HL-60 (cell line): Measurements from ENCODE around the gene PIK3R5.

Experiments
- DNase-seq, 2 experiments: peaks; one replicate each; pipeline ENCODE4 v3.0.0-alpha.2; 2010 to 2020; ENCODE audit warnings: low read depth in 1 of 2, low spot score in 1 of 2
- H3K27ac ChIP-seq: fragments of 250-450 bp; sonication (Bioruptor Pico); replicated peaks from 2 replicates; pipeline ENCODE4 v1.5.1; 2020; ENCODE audit warnings: mild to moderate bottlenecking, moderate library complexity
- H3K27me3 ChIP-seq: fragments of 250-450 bp; sonication (Bioruptor Pico); 2 replicates; pipeline ENCODE4 v1.5.1; 2021; ENCODE audit warnings: mild to moderate bottlenecking, moderate library complexity; ENCODE audit not compliant: insufficient read depth, poor library complexity, severe bottlenecking
- H3K4me3 ChIP-seq: replicated peaks from 2 replicates; pipeline ENCODE4 v1.5.1; 2011; ENCODE audit warnings: mild to moderate bottlenecking, control low read depth, low read length; ENCODE audit not compliant: insufficient read depth
- GABPA ChIP-seq: IDR thresholded peaks from 2 replicates; pipeline ENCODE4 v1.6.1; 2012; ENCODE audit warnings: low read depth
- POLR2AphosphoS5 ChIP-seq: IDR thresholded peaks from 2 replicates; pipeline ENCODE4 v1.6.1; 2012; ENCODE audit warnings: low read depth
- SPI1 ChIP-seq: IDR thresholded peaks from 2 replicates; pipeline ENCODE4 v1.6.1; 2012; ENCODE audit warnings: low read depth, mild to moderate bottlenecking, borderline replicate concordance
- TF ChIP-seq, protein P1 (sequence below): IDR thresholded peaks from 2 replicates; pipeline ENCODE4 v1.6.1; 2012; ENCODE audit warnings: low read depth; ENCODE audit not compliant: insufficient replicate concordance
- TF ChIP-seq, protein P2 (sequence below): IDR thresholded peaks from one replicate; pipeline ENCODE4 v1.5.1; 2011; ENCODE audit warnings: low read length, control low read depth, inconsistent platforms; ENCODE audit not compliant: insufficient read depth

PIK3R5 gene

DNA sequence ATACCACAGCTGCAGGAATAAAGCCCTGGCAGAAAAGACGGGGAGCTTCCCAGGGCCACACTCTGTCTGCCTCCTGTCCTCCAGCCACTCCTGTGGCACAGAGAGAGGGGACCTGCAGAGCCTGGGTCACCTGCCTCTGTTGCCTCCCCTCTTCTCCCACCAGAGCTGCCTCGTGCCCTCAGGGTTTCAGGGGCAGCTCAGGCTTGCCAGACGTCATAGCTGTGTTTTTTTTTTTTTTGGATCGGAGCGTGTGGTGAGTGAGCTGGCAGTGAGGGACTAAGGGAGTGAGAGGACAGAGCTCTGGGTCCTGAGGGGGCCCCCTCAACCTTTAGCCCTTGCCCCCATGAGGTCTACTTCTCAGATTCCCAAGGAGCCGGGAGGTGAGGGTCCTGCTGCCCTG, 100.1 kb downstream of the PIK3R5 start:
- H3K27ac ChIP-seq, result no peak overlapping the region
- no peaks in the 10 kb centered on the region for H3K27me3 ChIP-seq
- DNase-seq, result no peak
- no peak overlapping the region for H3K4me3 ChIP-seq
- no peak for TF ChIP-seq SPI1
- TF ChIP-seq POLR2AphosphoS5, result no peak
- no peak for TF ChIP-seq GABPA
- TF ChIP-seq, protein P1, sequence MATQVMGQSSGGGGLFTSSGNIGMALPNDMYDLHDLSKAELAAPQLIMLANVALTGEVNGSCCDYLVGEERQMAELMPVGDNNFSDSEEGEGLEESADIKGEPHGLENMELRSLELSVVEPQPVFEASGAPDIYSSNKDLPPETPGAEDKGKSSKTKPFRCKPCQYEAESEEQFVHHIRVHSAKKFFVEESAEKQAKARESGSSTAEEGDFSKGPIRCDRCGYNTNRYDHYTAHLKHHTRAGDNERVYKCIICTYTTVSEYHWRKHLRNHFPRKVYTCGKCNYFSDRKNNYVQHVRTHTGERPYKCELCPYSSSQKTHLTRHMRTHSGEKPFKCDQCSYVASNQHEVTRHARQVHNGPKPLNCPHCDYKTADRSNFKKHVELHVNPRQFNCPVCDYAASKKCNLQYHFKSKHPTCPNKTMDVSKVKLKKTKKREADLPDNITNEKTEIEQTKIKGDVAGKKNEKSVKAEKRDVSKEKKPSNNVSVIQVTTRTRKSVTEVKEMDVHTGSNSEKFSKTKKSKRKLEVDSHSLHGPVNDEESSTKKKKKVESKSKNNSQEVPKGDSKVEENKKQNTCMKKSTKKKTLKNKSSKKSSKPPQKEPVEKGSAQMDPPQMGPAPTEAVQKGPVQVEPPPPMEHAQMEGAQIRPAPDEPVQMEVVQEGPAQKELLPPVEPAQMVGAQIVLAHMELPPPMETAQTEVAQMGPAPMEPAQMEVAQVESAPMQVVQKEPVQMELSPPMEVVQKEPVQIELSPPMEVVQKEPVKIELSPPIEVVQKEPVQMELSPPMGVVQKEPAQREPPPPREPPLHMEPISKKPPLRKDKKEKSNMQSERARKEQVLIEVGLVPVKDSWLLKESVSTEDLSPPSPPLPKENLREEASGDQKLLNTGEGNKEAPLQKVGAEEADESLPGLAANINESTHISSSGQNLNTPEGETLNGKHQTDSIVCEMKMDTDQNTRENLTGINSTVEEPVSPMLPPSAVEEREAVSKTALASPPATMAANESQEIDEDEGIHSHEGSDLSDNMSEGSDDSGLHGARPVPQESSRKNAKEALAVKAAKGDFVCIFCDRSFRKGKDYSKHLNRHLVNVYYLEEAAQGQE, result no peak
- TF ChIP-seq, protein P2, sequence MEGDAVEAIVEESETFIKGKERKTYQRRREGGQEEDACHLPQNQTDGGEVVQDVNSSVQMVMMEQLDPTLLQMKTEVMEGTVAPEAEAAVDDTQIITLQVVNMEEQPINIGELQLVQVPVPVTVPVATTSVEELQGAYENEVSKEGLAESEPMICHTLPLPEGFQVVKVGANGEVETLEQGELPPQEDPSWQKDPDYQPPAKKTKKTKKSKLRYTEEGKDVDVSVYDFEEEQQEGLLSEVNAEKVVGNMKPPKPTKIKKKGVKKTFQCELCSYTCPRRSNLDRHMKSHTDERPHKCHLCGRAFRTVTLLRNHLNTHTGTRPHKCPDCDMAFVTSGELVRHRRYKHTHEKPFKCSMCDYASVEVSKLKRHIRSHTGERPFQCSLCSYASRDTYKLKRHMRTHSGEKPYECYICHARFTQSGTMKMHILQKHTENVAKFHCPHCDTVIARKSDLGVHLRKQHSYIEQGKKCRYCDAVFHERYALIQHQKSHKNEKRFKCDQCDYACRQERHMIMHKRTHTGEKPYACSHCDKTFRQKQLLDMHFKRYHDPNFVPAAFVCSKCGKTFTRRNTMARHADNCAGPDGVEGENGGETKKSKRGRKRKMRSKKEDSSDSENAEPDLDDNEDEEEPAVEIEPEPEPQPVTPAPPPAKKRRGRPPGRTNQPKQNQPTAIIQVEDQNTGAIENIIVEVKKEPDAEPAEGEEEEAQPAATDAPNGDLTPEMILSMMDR, result no peak

DNA sequence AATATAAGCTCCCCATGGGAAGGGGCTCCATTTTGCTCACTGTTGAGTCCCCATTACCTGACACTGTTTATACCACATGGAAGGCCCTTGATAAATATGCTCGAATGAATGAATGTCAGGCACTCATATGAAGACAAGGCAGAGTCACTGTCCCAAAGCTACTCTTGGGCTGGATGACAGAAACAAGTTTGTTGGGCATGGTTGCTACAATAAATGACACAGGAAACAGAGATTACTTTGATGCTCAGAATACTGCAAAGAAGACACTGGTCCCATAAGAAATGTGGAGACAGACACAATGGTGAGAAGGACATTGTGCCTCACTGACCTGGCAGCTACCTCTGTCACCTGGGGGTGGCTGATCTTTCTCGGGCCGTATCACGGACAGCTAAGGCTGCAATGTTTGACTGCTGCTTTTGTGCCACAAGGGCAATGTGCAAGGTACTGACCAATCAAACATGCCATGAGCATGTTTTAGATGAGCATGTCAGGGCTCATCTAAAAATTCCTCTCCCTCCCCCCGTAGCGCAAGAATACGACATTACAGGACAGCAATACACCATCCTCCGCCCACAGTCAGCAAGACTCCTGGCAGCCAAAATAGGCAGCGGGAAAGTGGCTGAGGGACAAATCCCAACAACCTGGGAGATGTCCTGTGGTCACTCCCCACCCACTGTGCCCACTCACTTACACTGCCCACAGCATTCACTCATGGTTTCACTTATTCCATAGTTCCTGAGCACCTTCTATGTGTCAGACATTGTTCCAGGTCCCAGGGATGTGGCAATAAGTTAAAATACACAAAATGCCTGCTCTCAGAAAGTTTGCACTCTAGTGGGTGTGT, 103.1 kb downstream of the PIK3R5 start:
- no peak overlapping the region for H3K4me3 ChIP-seq
- DNase-seq, result no peak
- TF ChIP-seq POLR2AphosphoS5 (no peak), SPI1 (no peak), GABPA (no peak)
- TF ChIP-seq, protein P2, result no peak
- TF ChIP-seq, protein P1, result no peak
- H3K27ac ChIP-seq, result no peak overlapping the region
- no peaks in the 10 kb centered on the region for H3K27me3 ChIP-seq

DNA sequence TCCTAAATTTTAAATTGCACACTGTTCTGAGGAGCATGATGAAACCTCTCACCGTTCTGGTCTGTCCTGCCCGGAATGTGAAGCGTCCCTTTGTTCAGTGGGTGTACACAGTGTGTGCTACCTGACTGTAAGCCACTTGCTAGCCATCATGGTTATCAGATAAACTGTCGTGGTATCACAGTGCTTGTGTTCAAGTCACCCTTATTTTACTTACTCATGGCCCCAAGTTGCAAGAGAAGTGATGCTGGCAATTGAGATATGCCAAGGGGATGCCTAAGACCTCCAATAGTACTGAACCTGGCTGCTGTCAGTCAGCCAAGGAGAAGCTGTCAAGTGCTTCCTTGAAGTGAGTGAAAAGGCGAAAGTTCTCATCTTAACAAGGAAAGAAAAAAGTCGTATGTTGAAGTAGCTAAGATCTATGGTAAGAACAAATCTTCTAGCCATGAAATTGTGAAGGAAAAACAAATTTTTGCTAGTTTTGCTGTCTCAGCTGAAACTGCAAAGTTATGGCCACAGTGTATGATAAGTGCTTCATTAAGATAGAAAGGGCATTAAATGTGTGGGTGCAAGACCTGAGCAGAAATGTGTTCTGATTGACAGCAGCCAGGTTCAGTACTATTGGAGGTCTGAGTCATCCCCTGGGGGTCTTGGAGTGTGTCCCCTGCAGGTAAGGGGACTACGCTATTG, 103.9 kb downstream of the PIK3R5 start:
- Histone ChIP-seq H3K27me3 (no peaks in the 10 kb centered on the region), H3K27ac (peak overlapping the region; percentile 62), H3K4me3 (no peak overlapping the region)
- DNase-seq, result no peak
- no peak for TF ChIP-seq SPI1
- TF ChIP-seq POLR2AphosphoS5, result no peak
- TF ChIP-seq, protein P2, result no peak
- no peak for TF ChIP-seq GABPA
- TF ChIP-seq, protein P1, result no peak
